ENCODE results near the gene CYTH1. TPM values are rescaled to one million over a fixed set of nuclear protein-coding genes. Genes with fewer than 3 reads are reported as not detected.
A peak's percentile ranks its signal among the peaks of the same experiment; 100 is the strongest.

CYTH1 gene
- total and polyA plus RNA-seq, 2 experiments from 2014 or later: 10.4 to 11.7 TPM

- DNase-seq: no peak
- Histone ChIP-seq H3K27me3 (replicated peaks; ENCODE audit: insufficient read depth) (no peaks in the 10 kb centered on the region), H2AFZ (no peak overlapping the region), H3K9me2 (ENCODE audit: insufficient read depth) (no peaks in the 10 kb centered on the region), H3K9ac (no peak overlapping the region), H3K9me3 (ENCODE audit: low read depth) (no peaks in the 10 kb centered on the region), H3K4me2 (ENCODE audit: unreplicated experiment) (no peak overlapping the region), H4K20me1 (ENCODE audit: insufficient read depth) (no peaks in the 10 kb centered on the region), H3K36me3 (ENCODE audit: low read depth) (peaks cover 39% of the 10 kb centered on the region), H3F3A (ENCODE audit: insufficient read depth) (no peaks in the 10 kb centered on the region; the same call in 1 of the 2 replicates), H3K4me3 (no peak overlapping the region), H3K27ac (no peak overlapping the region), H3K4me1 (ENCODE audit: insufficient read depth) (0 out of 2 replicates have a peak, but pooled peaks cover 12% of the 10 kb centered on the region), H3K79me2 (ENCODE audit: insufficient read depth) (peaks cover 34% of the 10 kb centered on the region; the same call in 1 of the 2 replicates)
- TF ChIP-seq EZH2phosphoT487 (IDR thresholded peaks at IDR 0.05; ENCODE audit: insufficient read depth, low read depth): no peak
- no peak for TF ChIP-seq EZH2 (IDR thresholded peaks at IDR 0.05; ENCODE audit: insufficient read depth, poor library complexity, severe bottlenecking)
- in situ Hi-C loops (cut with MboI): no loop called here
- 89 to 91% methylated on average over 18 of the region's 18 CpGs for WGBS, 2 experiments (ENCODE audit: low coverage in 1 of 2, low lambda C conversion rate in 2 of 2, missing lambda C conversion rate in 2 of 2)
Observed at GRCh38 chr17:78800132-78800931, 18.3 kb upstream of the CYTH1 start.

GRCh38 chr17:78798695-78799559 is 16.9 kb upstream of the CYTH1 start:
- H4K20me1 ChIP-seq (ENCODE audit: insufficient read depth): no peaks in the 10 kb centered on the region
- DNase-seq: peak; percentile 58
- H3K4me2 ChIP-seq (ENCODE audit: unreplicated experiment): no peak overlapping the region
- H3K9ac ChIP-seq: no peak overlapping the region
- no peak for TF ChIP-seq EZH2 (IDR thresholded peaks at IDR 0.05; ENCODE audit: insufficient read depth, poor library complexity, severe bottlenecking)
- TF ChIP-seq EZH2phosphoT487 (IDR thresholded peaks at IDR 0.05; ENCODE audit: insufficient read depth, low read depth): no peak
- in situ Hi-C loops (cut with MboI): loop anchor here (10.0 kb wide), 1 partner anchor 64 kb away; no protein-coding TSS in a partner anchor
- whole genome bisulfite sequencing, 2 experiments (ENCODE audit: low coverage in 1 of 2, low lambda C conversion rate in 2 of 2, missing lambda C conversion rate in 2 of 2): 79 to 80% methylated on average over 32 to 33 of the region's 33 CpGs
- H2AFZ ChIP-seq: no peak overlapping the region
- H3K9me3 ChIP-seq (ENCODE audit: low read depth): no peaks in the 10 kb centered on the region
- H3K4me3 ChIP-seq: no peak overlapping the region
- H3K9me2 ChIP-seq (ENCODE audit: insufficient read depth): no peaks in the 10 kb centered on the region
- peaks cover 22% of the 10 kb centered on the region; the same call in 1 of the 2 replicates for H3K79me2 ChIP-seq (ENCODE audit: insufficient read depth)
- H3K4me1 ChIP-seq (ENCODE audit: insufficient read depth): 0 out of 2 replicates have a peak, but pooled peaks cover 12% of the 10 kb centered on the region
- peaks cover 44% of the 10 kb centered on the region for H3K36me3 ChIP-seq (ENCODE audit: low read depth)
- no peaks in the 10 kb centered on the region; the same call in 1 of the 2 replicates for H3F3A ChIP-seq (ENCODE audit: insufficient read depth)
- peak overlapping the region; percentile 6; the same call in 1 of the 2 replicates for H3K27ac ChIP-seq
- H3K27me3 ChIP-seq (replicated peaks; ENCODE audit: insufficient read depth): no peaks in the 10 kb centered on the region

- H3K36me3 ChIP-seq (ENCODE audit: low read depth): peaks cover 45% of the 10 kb centered on the region
- H3F3A ChIP-seq (ENCODE audit: insufficient read depth): no peaks in the 10 kb centered on the region; the same call in 1 of the 2 replicates
- no peak overlapping the region for H3K4me2 ChIP-seq (ENCODE audit: unreplicated experiment)
- TF ChIP-seq EZH2phosphoT487 (IDR thresholded peaks at IDR 0.05; ENCODE audit: insufficient read depth, low read depth) (no peak), EZH2 (IDR thresholded peaks at IDR 0.05; ENCODE audit: insufficient read depth, poor library complexity, severe bottlenecking) (no peak)
- H3K9me3 ChIP-seq (ENCODE audit: low read depth): no peaks in the 10 kb centered on the region
- no peak overlapping the region for H3K9ac ChIP-seq
- no peaks in the 10 kb centered on the region for H3K27me3 ChIP-seq (replicated peaks; ENCODE audit: insufficient read depth)
- H3K27ac ChIP-seq: peak overlapping the region; percentile 6; the same call in 1 of the 2 replicates
- in situ Hi-C loops (cut with MboI): loop anchor here (10.0 kb wide), 1 partner anchor 63 kb away; no protein-coding TSS in a partner anchor
- H3K4me3 ChIP-seq: no peak overlapping the region
- H3K9me2 ChIP-seq (ENCODE audit: insufficient read depth): no peaks in the 10 kb centered on the region
- 64 to 71% methylated on average over 27 to 28 of the region's 28 CpGs for WGBS, 2 experiments (ENCODE audit: low coverage in 1 of 2, low lambda C conversion rate in 2 of 2, missing lambda C conversion rate in 2 of 2)
- 0 out of 2 replicates have a peak, but pooled peaks cover 12% of the 10 kb centered on the region for H3K4me1 ChIP-seq (ENCODE audit: insufficient read depth)
- peak; percentile 75 for DNase-seq
- 0 out of 2 replicates have a peak, but pooled peaks cover 15% of the 10 kb centered on the region for H3K79me2 ChIP-seq (ENCODE audit: insufficient read depth)
- no peaks in the 10 kb centered on the region for H4K20me1 ChIP-seq (ENCODE audit: insufficient read depth)
- no peak overlapping the region for H2AFZ ChIP-seq
Observed at GRCh38 chr17:78797691-78798585, 15.9 kb upstream of the CYTH1 start.

All from GM23248 (cell line).